Choroid plexus epithelial cell (primary cell): Measurements from ENCODE around the gene SMCO4.
"Not testable (repeated sequence)": the region's sequence is repeated elsewhere in the genome, so short reads cannot be mapped to it uniquely, and the experiment has no call there.

Source experiments
- DNase-seq: peaks from one replicate; pipeline ENCODE4 v3.0.0-alpha.2; 2010; ENCODE audit warnings: low read depth
- H3K4me3 ChIP-seq: 2 replicates; pipeline ENCODE4 v1.5.1; 2011; ENCODE audit warnings: low read depth, mild to moderate bottlenecking, control low read depth, low read length, moderate library complexity
- CTCF ChIP-seq: conservative IDR thresholded peaks from 2 replicates; pipeline ENCODE4 v1.5.1; 2011; ENCODE audit warnings: low read depth, mild to moderate bottlenecking, control low read depth, inconsistent platforms, low read length, moderate library complexity

SMCO4 gene

DNA sequence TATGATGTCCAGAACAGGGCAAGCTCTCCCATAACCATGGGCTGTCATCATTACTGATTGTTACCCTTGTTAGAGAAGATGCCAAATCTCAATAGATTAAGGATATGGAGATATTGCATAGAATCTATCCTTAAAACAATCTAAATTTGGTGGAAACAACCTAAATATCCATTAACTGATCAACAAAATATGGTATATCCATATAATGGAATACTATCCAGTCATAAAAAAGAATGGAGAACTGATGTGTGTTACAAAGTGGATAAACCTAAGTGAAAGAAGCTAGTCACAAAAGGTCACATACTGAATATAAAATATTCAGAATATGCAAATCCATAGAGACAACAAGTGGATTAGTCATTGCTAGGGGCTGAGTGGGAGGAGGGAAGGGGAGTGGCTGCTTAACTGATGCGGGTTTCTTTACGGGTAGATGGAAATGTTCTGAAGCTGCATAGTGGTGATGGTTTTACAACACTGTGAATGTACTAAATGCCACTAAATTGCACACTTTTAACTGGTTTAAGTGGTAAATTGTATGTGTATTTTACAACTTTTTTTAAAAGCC lies 36.1 kb upstream of the SMCO4 start:
- DNase-seq = no peak
- no peak overlapping the region for H3K4me3 ChIP-seq
- no peak for TF ChIP-seq CTCF

DNA sequence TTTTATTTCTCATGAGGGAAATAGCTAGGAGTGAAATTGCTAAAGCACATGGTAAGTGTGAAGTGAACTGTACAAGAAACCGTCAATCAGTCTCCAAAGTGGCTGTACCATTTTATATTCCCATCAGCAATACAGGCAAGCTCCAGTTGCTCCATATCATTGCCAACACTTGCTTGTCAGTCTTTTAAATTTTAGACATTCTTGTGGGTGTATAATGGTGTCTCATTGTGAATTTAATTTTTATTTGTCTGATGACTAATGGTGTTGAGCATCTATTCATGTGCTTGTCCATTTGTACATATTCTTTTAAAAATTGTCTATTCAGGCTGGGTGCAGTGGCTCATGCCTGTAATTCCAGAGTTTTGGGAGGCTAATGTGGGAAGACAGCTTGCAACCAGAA lies 34.1 kb upstream of the SMCO4 start:
- no peak for TF ChIP-seq CTCF
- DNase-seq = peak; percentile 72

DNA sequence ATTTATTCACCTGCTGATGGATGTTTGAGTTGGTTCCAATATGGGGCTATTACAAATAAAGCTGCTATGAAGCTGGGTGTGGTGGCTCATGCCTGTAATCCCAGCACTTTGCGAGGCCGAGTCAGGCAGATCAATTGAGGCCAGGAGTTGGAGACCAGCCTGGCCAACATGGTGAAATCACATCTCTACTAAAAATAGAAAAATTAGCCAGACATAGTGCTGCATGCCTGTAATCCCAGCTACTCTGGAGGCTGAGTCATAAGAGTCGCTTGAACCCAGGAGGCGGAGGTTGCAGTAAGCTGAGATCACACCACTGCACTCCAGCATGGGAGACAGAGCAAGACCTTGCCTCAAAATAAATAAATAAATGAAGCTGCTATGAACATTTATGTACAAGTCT lies 33.7 kb upstream of the SMCO4 start:
- H3K4me3 ChIP-seq = not testable (repeated sequence)
- DNase-seq = peak; percentile 75

More for the DNA sequence above, 34.1 kb upstream of the SMCO4 start:
- no peak overlapping the region for H3K4me3 ChIP-seq

GRCh38 chr11:93574638-93575220 lies 31.5 kb upstream of the SMCO4 start:
- no peak for TF ChIP-seq CTCF
- H3K4me3 ChIP-seq = no peak overlapping the region

GRCh38 chr11:93573184-93573583 lies 30.0 kb upstream of the SMCO4 start:
- TF ChIP-seq CTCF = no peak
- H3K4me3 ChIP-seq = no peak overlapping the region
- no peak for DNase-seq

More at GRCh38 chr11:93574638-93575220, 31.5 kb upstream of the SMCO4 start:
- no peak for DNase-seq

DNA sequence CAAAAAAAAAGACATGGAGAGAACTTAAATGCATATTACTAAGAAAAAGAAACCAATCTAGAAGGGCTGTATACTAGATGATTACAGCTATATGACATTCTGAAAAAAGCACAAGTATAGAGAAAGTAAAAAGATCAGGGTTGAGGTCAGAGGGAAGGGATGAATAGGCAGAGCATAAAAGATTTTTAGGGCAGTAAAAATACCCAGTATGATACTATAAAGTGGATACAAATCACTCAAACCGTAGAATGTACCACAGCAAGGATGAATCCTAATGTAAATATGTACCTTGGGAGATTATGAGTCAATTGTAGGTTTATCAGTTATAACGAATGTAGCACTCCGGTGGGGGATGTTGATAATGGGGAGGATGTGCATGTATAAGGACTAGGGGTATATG lies 29.4 kb upstream of the SMCO4 start:
- H3K4me3 ChIP-seq = no peak overlapping the region
- TF ChIP-seq CTCF = no peak
- DNase-seq = no peak

DNA sequence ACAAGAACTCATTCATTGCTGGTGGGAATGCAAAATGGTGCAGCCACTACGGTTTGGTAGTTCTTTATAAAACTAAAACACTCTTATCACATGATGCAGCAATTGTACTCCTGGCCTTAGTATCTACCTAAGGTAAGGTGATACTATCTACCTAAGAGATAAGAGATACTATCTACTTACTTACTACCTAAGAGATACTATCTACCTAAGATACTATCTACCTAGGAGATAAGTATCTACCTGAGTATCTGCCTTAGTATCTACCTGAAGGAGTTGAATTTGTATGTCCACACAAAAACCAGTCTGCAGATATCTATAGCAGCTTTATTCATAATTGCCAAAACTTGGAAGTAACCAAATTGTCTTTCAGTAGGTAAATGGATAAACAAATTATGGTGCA lies 29.0 kb upstream of the SMCO4 start:
- no peak overlapping the region for H3K4me3 ChIP-seq
- TF ChIP-seq CTCF = no peak
- no peak for DNase-seq
